HepG2 (cell line): Measurements from ENCODE around the gene ABCC10. TPM values are rescaled to one million over a fixed set of nuclear protein-coding genes. Genes with fewer than 3 reads are reported as not detected.
A peak's percentile ranks its signal among the peaks of the same experiment; 100 is the strongest.

Experiments
- CEBPB ChIP-seq: IDR thresholded peaks from 2 replicates; pipeline ENCODE4 v1.6.1; 2011; ENCODE audit warnings: low read depth, low read length, improper control_type of control experiment, borderline replicate concordance
- ESRRA ChIP-seq: sonication (generic); formaldehyde crosslinking; IDR thresholded peaks from 2 replicates; pipeline ENCODE4 v1.5.1; 2020; ENCODE audit warnings: mild to moderate bottlenecking, low read depth, missing genetic modification reagents
- HNF1A ChIP-seq, 2 experiments: sonication (generic) in 1 of 2; formaldehyde crosslinking in 1 of 2; IDR thresholded peaks; 2 replicates each; pipeline versions ENCODE4 v1.4.0 to v1.6.1; 2016 to 2020; ENCODE audit warnings: borderline replicate concordance in 1 of 2, low read depth in 1 of 2, mild to moderate bottlenecking in 1 of 2, missing genetic modification reagents in 1 of 2
- KDM5B ChIP-seq: sonication (generic); formaldehyde crosslinking; IDR thresholded peaks from 2 replicates; pipeline ENCODE4 v1.4.0; 2020; ENCODE audit warnings: missing genetic modification reagents, mild to moderate bottlenecking, borderline replicate concordance
- NAIF1 ChIP-seq: sonication (generic); formaldehyde crosslinking; IDR thresholded peaks from 2 replicates; pipeline ENCODE4 v1.5.0; 2020; ENCODE audit warnings: mild to moderate bottlenecking, missing genetic modification reagents, borderline replicate concordance
- RBAK ChIP-seq: sonication (generic); formaldehyde crosslinking; IDR thresholded peaks from 2 replicates; pipeline ENCODE4 v1.5.1; 2020; ENCODE audit warnings: mild to moderate bottlenecking, missing genetic modification reagents
- TCF12 ChIP-seq, 2 experiments: fragments of 450-650 bp in 1 of 2; sonication (generic) in 1 of 2; formaldehyde crosslinking in 1 of 2; IDR thresholded peaks; 2 replicates each; pipeline versions ENCODE4 v1.6.1 to v1.8.0; 2017 to 2022; ENCODE audit warnings: antibody characterized with exemption in 1 of 2, mild to moderate bottlenecking in 1 of 2, missing genetic modification reagents in 1 of 2, moderate library complexity in 1 of 2
- THAP8 ChIP-seq: sonication (generic); formaldehyde crosslinking; IDR thresholded peaks from 2 replicates; pipeline ENCODE4 v1.5.1; 2020; ENCODE audit warnings: missing genetic modification reagents, mild to moderate bottlenecking, borderline replicate concordance
- ZFY ChIP-seq: sonication (generic); formaldehyde crosslinking; IDR thresholded peaks from 2 replicates; pipeline ENCODE4 v1.4.0; 2020; ENCODE audit warnings: missing genetic modification reagents
- ZKSCAN1 ChIP-seq: fragments of 150-350 bp; IDR thresholded peaks from 2 replicates; pipeline ENCODE4 v1.6.1; 2014; ENCODE audit warnings: low read length
- ZNF160 ChIP-seq: sonication (generic); formaldehyde crosslinking; IDR thresholded peaks from 2 replicates; pipeline ENCODE4 v1.8.0; 2022; ENCODE audit warnings: mild to moderate bottlenecking, inconsistent platforms, missing genetic modification reagents
- ZNF362 ChIP-seq: sonication (generic); formaldehyde crosslinking; IDR thresholded peaks from 2 replicates; pipeline ENCODE4 v1.4.0; 2020; ENCODE audit warnings: missing genetic modification reagents, mild to moderate bottlenecking, borderline replicate concordance
- ZNF441 ChIP-seq: sonication (generic); formaldehyde crosslinking; IDR thresholded peaks from 2 replicates; pipeline ENCODE4 v1.7.0; 2021; ENCODE audit warnings: missing genetic modification reagents, borderline replicate concordance
- ZNF574 ChIP-seq: sonication (generic); formaldehyde crosslinking; IDR thresholded peaks from 2 replicates; pipeline ENCODE4 v1.4.0; 2020; ENCODE audit warnings: missing genetic modification reagents
- ZNF879 ChIP-seq: sonication (generic); formaldehyde crosslinking; IDR thresholded peaks from 2 replicates; pipeline ENCODE4 v1.8.1; 2023; ENCODE audit warnings: missing genetic modification reagents
- polyA plus RNA-seq, 8 experiments: library from polyadenylated mRNA; depleted of rRNA in 3 of 8; stranded (reverse) in 7 of 8; unstranded in 1 of 8; fragments of >200 nt; fragmentation: Illumina TruSeq in 4 of 8; extraction: Trizol in 4 of 8; gene quantifications; 2 replicates each; pipeline versions ENCODE4 v1.2.1 to v1.2.3, GENCODE V29; 2011 to 2016; ENCODE audit warnings: low read depth in 4 of 8, missing spikeins in 1 of 8, mixed read lengths in 1 of 8; ENCODE audit not compliant: insufficient read depth in 1 of 8
- total RNA-seq, 5 experiments: library from RNA; depleted of rRNA; stranded (reverse); fragments of >200 nt; fragmentation: Illumina TruSeq; extraction: Trizol; gene quantifications; 2 replicates each; pipeline ENCODE4 v1.2.3, GENCODE V29; 2016; ENCODE audit warnings: low read depth in 1 of 5
- TF ChIP-seq, protein P1 (sequence below): sonication (generic); formaldehyde crosslinking; IDR thresholded peaks from 2 replicates; pipeline ENCODE4 v1.8.0; 2022; ENCODE audit warnings: low read depth, missing genetic modification reagents

The ABCC10 gene
- total and polyA plus RNA-seq, 2 of the 13 experiments (the other 11 are each of a cell fraction or from before 2014, with no cell fraction given): 16.0 to 24.3 TPM

DNA sequence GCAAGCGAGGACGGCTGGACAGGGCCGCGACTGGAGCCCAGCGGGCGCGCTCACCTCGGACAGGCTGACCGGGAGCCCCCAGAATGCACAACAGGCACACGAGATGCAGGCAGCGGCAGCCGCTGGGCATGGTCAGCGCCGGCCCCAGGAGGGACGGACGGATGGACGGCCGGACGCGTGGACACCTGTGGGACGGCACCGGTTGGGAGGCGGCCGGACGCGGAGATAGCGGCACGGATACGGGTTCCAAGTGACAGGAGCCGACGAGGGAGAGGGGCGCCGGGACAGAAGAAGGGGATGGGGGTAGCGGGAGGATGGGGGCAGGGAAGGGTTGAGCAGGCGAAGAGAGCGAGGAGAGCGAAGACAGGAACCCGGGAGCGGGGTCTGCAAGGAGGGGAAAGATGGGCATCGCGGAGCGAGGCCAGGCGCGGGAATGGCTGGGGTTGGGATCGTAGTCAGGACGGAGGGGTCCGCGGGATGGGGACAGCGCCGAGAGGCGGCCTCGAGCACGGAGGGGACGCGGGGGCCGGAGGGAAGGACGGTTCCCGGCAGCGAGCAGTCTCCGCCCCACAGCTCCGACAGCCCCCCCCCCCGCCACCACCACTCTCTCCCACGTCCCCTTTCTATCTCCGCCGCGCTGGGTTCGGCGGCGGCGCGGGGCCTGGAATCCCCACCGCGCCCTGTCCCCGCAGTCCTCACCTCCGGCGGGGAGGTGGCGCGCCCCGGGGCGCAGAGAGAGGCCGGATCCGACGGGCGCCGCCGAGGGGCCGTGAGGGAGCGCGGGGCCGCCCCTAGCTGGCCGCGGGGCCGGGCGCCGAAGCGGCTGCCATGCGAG, 27.6 kb downstream of the ABCC10 start (continued):
- TF ChIP-seq HNF1A (IDR thresholded peaks at IDR 0.05; ENCODE audit: low read depth): no peak
- 0 out of 2 replicates have a peak, but pooled peaks have one; percentile 14 for TF ChIP-seq HNF1A (CRISPR knock-in tag; IDR thresholded peaks at IDR 0.05; ENCODE audit: borderline replicate concordance)
- TF ChIP-seq CEBPB: no peak
- 0 out of 2 replicates have a peak, but pooled peaks have one; percentile 18 for TF ChIP-seq THAP8
- no peak; the same call in 1 of the 2 replicates for TF ChIP-seq ESRRA (CRISPR knock-in tag)
- no peak for TF ChIP-seq ZNF362 (CRISPR knock-in tag)
- TF ChIP-seq ZNF879 (CRISPR knock-in tag): no peak
- peak; percentile 83; the same call in 1 of the 2 replicates for TF ChIP-seq KDM5B (CRISPR knock-in tag)
- TF ChIP-seq, protein P1, sequence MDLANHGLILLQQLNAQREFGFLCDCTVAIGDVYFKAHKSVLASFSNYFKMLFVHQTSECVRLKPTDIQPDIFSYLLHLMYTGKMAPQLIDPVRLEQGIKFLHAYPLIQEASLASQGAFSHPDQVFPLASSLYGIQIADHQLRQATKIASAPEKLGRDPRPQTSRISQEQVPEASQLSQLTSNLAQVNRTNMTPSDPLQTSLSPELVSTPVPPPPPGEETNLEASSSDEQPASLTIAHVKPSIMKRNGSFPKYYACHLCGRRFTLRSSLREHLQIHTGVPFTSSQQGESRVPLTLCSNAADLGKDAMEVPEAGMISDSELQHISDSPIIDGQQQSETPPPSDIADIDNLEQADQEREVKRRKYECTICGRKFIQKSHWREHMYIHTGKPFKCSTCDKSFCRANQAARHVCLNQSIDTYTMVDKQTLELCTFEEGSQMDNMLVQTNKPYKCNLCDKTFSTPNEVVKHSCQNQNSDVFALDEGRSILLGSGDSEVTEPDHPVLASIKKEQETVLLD (CRISPR knock-in tag): no peak
- TF ChIP-seq TCF12 (IDR thresholded peaks at IDR 0.05): no peak
- TF ChIP-seq TCF12 (CRISPR knock-in tag; IDR thresholded peaks at IDR 0.05): peak; percentile 67; the same call in 1 of the 2 replicates
- no peak for TF ChIP-seq NAIF1
- no peak for TF ChIP-seq ZNF441 (CRISPR knock-in tag)
- TF ChIP-seq ZNF160 (CRISPR knock-in tag): peak; percentile 35; the same call in 1 of the 2 replicates
- TF ChIP-seq RBAK (CRISPR knock-in tag): no peak
- no peak for TF ChIP-seq ZKSCAN1
- peak; percentile 56 for TF ChIP-seq ZFY (CRISPR knock-in tag)
- TF ChIP-seq ZNF574 (CRISPR knock-in tag): peak; percentile 85
